Measurements from ENCODE around the gene AGRP. TPM values are rescaled to one million over a fixed set of nuclear protein-coding genes. Genes with fewer than 3 reads are reported as not detected.

The AGRP gene
- total and polyA plus RNA-seq, 2 of the 4 experiments (the other 2 are of a cell fraction), result not detected

DNA sequence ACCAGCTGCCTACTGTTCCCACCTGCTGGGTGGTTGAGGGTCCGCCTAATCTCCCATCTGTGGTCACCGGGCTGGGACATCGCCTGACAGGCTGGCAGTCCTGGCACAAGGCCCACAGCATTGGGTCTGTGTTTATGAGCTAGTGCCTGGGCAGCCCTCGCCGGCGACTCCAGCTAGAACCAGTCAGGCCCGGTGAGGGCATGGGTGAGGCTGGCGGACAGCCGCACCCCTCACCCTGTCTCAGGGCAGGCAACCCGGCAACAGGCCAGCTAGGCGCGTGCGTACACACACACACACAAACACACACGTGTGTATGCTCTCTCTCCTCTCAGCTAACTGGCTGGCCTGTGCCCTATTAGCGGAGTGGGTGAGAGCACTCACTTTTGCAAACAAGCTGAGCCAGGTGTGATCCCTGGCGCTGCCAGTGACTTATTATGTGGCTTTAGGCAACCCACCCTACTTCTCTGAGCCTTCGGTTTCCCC, 42.0 kb downstream of the AGRP start:
- Histone ChIP-seq H2BK5ac (ENCODE audit: low read depth, low read length, poor library complexity, severe bottlenecking) (no peak overlapping the region), H4K5ac (ENCODE audit: low read depth, low read length) (no peak overlapping the region), H2AK9ac (replicated peaks; ENCODE audit: low read depth, low read length, poor library complexity) (no peak overlapping the region), H3K9me3 (ENCODE audit: control insufficient read depth, insufficient read depth, low read length) (no peaks in the 10 kb centered on the region), H2AK5ac (ENCODE audit: low read depth, low read length) (no peak overlapping the region), H2BK20ac (ENCODE audit: low read depth, low read length) (no peak overlapping the region), H3K23ac (ENCODE audit: low read depth, low read length) (no peak overlapping the region), H2BK15ac (ENCODE audit: low read depth, low read length) (no peak overlapping the region), H3K18ac (ENCODE audit: low read depth, low read length) (no peak overlapping the region), H3K14ac (replicated peaks; ENCODE audit: low read depth, low read length) (no peak overlapping the region), H4K8ac (ENCODE audit: low read depth in 2 of 2, low read length in 2 of 2) (no peak overlapping the region), H4K20me1 (ENCODE audit: insufficient read depth, low read length) (peaks cover 39% of the 10 kb centered on the region), H3K4me3 (ENCODE audit: insufficient read depth, low read depth, low read length) (no peak overlapping the region), H3K79me1 (ENCODE audit: low read depth in 1 of 2, low read length in 2 of 2) (peaks cover 0 to 43% of the 10 kb centered on the region in 2 experiments; a peak in 2 of 4 replicates), H3K9ac (ENCODE audit: low read depth, low read length) (no peak overlapping the region), H2AFZ (replicated peaks; ENCODE audit: low read length, poor library complexity) (no peak overlapping the region), H3K9me1 (ENCODE audit: insufficient read depth, low read length) (peaks cover 5% of the 10 kb centered on the region; the same call in 1 of the 2 replicates), H2BK120ac (ENCODE audit: low read depth, low read length) (no peak overlapping the region), H3K4ac (ENCODE audit: low read depth, low read length) (no peak overlapping the region), H3K27me3 (ENCODE audit: control insufficient read depth, insufficient read depth, low read length) (no peaks in the 10 kb centered on the region), H3K56ac (ENCODE audit: extremely low read depth, insufficient read depth, low read length) (no peak overlapping the region), H3K27ac (ENCODE audit: insufficient read depth, low read length) (no peak overlapping the region; the same call in 1 of the 2 replicates), H3K4me2 (ENCODE audit: low read depth, low read length) (no peak overlapping the region), H4K91ac (ENCODE audit: insufficient read depth, low read depth, low read length) (no peak overlapping the region), H3K36me3 (ENCODE audit: control insufficient read depth, insufficient read depth, low read length) (peaks cover 37% of the 10 kb centered on the region), H3K4me1 (ENCODE audit: control insufficient read depth, insufficient read depth, low read length) (peaks cover 23% of the 10 kb centered on the region)
- no peak for ATAC-seq (ENCODE audit: low read depth)
- in situ Hi-C loops (cut with MboI; ENCODE audit: low sequenced_read_pairs), result no loop called here
- no peak for DNase-seq
- no peak for TF ChIP-seq MXI1 (IDR thresholded peaks at IDR 0.05; ENCODE audit: borderline replicate concordance, low read depth, low read length)
- ChIA-PET POLR2A (ENCODE audit: unreplicated experiment) (interaction anchor here (0.5 kb wide), 1 partner anchor 9 kb away, joined by 3 read pairs; no protein-coding TSS in a partner anchor), CTCF (interaction anchor here (1.2 kb wide), 1 partner anchor 13 kb away, joined by 3 read pairs; no protein-coding TSS in a partner anchor)
- intact Hi-C loops (cut with micrococcal nuclease), result no loop called here
- no TSS peak for BruUV-seq (replicated peaks)
- dilution Hi-C loops (cut with HindIII; ENCODE audit: low sequenced_read_pairs, unreplicated experiment), result no loop called here
- 87% methylated on average over 10 of the region's 17 CpGs; no CpG with 5 or more reads in 1 of the 2 experiments for WGBS, 2 experiments (ENCODE audit: extremely low coverage in 2 of 2, insufficient read length in 1 of 2)
